Dermis blood vessel endothelial cell (primary cell): ENCODE measurements around the gene SPIRE1. TPM values are rescaled to one million over a fixed set of nuclear protein-coding genes. Genes with fewer than 3 reads are reported as not detected.
A peak's percentile ranks its signal among the peaks of the same experiment; 100 is the strongest.
"Not testable (repeated sequence)": the region's sequence is repeated elsewhere in the genome, so short reads cannot be mapped to it uniquely, and the experiment has no call there.

ENCODE experiments used
- DNase-seq: peaks from one replicate; pipeline ENCODE4 v3.0.0; 2010
- total RNA-seq: library from RNA; depleted of rRNA; stranded (reverse); fragments of >200 nt; gene quantifications from 2 replicates; pipeline ENCODE4 v1.2.3, GENCODE V29; 2014

Gene SPIRE1
- total RNA-seq, 1 donor from 2014 or later: 25.5 TPM

DNA sequence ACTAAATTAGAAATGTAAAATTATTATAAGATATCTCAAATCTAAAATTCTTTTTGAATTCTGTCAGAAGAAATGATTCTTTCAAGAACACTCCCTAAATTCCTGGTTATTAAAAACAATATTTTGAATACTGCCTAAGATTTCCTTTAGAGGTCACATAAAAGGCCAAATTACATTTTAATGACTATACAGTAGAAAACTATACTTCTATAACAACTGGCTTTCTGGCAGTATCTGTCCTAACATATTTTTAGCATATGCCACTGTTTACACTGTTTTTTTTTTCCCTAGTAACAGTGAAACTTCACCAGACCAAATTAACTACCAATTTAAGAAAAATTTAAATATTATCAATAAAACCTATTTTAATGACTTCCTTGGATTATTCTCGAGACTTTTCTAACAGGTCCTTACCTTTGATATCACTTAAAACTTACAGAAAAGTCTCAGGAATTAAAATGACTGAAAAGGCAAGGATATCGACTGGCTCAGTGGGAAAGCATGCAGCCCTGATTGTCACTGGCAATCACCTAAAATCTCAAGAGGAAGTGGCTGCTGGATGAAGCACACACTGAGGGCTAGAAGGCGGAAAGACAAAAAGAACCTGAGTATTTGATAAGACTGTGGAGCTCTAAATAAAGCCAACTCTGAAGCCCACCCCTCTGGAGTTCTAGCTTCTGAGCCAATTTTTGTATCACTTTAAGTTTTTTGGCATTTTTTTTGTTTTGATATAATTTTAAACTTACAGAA, 59.6 kb downstream of the SPIRE1 start:
- DNase-seq: peak; percentile 75

DNA sequence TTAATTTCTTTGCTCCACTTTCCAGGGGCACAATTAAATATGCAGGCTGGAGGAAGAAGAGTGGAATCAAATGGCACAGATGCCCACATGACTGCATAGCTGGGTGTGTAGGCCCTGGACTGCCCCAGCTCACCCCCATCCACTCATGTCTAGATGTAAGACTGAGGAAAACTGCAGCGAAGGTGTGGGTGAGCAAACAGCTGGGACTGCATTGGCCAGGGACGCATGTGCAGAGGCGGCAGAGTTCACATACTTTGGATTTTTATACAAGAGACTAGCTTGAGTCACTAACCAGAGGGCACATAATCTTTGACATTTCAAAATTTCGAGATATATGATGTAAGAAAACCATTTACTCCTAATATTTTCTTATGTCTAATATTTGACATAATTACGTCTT, 60.1 kb downstream of the SPIRE1 start:
- DNase-seq: peak; percentile 71

DNA sequence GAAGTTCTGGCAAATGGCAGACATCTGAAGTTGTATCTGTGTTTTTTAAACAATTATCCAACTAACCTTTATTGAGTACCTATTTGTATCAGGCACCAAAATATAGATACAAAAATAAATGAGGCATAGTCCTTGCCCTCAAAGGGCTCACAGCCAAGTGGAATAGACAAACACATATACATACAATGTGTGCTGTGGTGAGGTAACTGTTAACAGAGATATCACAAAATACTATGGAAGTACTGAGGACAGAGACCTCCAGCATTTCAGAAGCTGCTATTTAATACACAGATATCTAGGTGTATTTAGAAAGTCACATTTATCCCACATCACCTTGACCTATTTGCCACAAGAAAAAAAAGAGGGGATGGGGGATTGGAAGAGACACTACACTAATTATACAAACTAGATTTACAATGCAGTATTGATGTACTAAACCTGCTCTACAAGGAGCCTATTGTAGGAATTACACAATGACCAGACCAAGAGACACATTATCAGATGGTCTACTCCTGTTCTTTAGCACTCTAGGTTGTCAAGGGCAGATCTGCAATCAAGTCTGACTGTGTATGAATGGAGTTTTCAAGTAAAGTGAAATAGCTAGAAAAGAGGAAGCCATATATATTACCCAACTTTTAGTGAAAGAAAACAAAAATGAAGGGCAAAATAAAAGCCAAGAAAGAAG, 62.2 kb downstream of the SPIRE1 start:
- DNase-seq: no peak

DNA sequence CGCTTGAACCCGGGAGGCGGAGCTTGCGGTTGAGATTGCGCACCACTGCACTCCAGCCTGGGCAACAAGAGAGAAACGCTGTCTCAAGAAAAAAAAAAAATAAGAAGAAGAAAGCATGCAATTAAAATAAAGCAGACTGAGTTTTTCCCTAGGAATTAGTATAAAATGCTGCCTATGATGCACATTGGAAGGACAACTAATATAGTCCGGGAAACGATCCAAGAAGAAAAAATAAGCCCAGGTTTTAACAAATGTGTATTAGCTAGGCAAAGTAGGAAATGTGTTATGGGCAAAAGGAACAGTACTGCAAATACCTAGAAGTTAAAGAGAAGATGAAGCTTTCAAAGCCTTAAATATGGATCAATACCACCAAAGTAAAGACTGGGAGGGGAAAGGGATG, 64.0 kb downstream of the SPIRE1 start:
- no peak for DNase-seq

DNA sequence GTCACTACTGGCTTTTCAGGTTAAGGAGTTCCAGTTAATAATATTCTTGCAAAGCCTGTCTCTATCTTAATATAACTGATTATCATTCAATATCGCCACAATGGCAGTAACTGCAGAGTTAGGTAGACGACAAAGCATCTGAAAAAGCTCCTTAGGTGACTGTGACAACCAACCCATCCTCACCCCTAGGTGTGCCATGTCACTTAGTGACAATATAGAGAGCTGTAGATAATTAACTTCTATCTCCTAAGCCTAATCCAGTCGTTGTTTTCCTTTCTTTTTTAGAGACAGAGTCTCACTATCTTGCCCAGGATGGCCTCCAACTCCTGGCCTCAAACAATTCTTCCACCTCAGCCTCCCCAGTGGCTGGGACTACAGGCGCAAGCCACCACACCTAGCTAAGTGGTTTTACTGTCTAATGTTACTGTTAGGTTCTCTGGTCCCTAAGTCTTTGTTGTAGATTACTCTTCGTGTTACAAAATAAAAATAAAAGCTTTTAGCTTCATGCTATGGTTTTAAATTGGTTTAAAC, 65.2 kb downstream of the SPIRE1 start:
- no peak for DNase-seq

DNA sequence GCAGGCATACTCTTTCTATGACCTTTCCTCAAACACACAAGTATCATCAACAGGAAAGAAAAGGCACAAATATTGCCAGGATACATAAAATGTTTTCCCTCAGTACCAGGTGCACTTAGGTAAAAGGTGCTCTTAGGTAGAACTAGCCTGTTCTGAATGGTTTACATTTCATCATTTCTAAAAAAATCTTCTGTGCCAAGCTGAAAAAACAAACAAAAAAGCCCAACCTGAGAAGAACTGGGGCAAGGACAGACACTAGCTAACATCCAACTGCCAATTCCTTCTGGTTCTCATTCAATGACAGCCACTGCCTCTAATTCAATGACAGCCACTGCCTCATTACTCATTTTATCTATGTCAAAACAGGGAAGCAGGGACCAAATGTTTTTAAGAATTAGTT, 68.5 kb downstream of the SPIRE1 start:
- no peak for DNase-seq

DNA sequence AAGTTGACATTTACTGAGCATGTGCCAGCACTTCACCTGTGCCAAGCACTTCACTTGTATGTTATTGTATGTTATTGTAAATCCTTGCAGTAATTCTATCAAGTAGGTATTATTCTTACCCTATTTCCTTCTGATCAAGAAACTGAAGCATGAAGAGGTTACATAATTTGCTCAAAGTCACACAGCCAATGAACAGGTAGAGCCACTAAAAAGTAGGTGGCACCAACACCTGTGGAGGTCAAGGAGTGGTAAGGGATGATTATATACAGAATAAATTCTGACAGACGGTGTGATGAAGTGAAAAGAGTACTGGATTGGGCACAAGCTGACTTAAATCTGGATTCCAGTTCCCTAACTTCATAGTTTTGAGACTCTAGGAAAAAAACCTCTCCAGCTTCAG, 71.0 kb downstream of the SPIRE1 start:
- no peak for DNase-seq

DNA sequence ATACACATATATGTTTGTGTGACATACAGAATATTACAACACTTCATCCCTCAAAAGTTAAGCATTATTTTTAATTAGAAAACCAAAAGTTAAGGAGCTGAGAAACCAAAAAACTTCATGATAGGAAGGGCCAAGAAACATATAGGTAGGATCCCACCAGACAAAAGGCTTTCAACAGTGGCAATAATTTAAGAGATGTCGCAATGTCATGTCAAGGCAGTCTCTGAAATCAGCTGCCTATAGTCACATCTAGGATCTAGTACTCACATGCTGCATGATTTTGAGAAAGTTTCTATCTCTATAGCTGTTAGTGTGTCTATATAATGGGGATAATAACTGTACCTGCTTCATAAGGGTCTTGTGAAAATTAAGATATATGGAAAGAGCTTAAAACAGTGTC, 72.7 kb downstream of the SPIRE1 start:
- no peak for DNase-seq

DNA sequence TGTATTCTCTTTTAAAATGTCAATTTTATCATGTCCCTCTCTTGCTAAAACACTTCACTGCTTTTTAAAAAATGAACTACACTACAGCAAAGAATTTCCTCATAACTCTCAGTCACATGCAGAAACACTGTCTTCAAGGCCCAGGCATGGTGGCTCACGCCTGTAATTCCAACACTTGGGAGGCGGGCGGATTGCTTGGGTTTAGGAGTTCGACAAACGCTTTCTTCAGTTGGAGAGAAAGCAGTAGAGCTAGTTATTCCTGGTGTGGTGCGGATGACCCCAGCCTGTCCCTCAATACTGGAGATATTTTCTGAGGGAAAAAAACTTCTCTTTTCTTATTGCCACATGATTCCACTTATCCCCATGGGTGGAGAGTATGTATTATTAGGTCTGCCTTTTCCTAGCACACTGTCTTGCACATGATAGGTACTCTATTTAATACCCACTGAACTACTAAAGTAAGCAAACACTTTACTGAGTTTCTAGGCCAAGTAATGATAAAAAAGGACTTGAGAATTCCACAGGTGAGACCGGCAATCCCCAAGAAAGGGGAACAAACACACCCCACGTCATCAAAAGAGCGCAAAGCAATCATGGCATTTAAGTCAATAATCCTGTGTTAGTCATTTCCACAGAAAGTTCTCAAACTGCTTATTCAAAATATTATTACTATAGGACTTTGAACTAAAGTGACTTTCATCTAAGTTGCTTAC, 77.1 kb downstream of the SPIRE1 start:
- DNase-seq: peak; percentile 27

DNA sequence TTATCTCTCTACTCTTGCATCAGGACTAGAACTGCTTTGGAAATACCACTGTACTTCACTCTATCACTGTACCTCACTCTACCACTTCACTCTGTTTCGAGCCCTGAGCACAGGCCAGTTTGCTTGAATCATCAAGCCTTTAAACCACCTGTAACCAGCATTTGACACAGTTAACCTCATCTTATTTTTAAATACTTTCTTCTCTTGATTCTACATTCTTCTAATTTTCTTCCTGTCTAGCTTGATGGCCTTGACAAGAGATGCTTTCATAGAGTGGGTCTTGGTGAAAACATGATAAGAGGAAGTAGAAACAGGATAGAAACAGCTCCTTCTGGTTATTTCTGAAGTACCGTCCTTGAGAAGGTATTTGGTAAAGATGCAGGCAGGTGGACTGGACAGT, 78.1 kb downstream of the SPIRE1 start:
- no peak for DNase-seq

DNA sequence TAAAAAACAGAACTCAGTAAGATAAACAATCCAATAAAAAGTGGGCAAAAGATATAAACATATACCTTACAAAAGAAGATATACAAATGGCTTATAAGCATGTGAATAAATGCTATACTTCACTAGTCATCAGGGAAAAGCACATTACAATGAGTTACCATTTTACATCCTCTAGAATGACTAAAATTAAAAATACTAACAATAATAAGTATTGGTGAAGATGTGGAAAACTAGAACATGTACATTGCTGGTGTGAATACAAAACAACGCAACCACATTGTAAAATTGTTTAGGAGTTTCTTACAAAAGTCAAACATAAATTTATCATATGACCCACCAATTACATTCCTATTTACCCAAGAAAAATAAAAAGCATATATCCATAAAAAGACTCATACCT, 80.1 kb downstream of the SPIRE1 start:
- DNase-seq: no peak

DNA sequence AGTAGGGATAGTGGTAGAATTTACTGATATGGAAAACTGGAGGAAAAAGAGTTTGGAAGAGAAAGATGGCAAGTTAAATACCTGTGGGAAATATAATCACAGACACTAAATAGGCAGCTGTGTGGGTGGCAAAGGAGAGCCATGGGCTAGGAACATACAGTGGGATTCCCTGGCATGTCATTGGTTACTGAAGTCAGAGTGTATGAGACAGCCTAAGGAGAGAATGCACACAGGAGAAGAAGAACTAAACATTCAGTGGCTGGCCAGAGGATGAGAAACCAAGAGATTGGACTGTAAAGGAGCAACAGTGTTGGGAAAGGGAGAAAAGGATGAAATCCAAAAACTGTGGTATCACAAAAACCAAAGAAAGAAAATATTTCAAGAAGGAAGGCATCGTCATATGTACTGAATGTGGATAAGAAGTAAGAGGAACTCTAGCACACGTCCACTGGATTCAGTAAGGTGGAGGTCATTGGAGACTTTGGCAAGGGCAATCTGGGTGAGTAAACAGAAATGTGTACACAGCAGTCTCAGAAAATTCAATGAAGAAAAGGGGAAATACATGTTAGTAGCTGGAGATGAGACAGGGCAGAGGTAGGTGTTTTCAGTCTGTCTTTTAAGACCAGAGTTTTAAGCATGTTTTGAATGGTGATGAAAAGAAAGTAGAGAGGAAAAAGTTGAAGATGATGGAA, 83.3 kb downstream of the SPIRE1 start:
- no peak for DNase-seq

DNA sequence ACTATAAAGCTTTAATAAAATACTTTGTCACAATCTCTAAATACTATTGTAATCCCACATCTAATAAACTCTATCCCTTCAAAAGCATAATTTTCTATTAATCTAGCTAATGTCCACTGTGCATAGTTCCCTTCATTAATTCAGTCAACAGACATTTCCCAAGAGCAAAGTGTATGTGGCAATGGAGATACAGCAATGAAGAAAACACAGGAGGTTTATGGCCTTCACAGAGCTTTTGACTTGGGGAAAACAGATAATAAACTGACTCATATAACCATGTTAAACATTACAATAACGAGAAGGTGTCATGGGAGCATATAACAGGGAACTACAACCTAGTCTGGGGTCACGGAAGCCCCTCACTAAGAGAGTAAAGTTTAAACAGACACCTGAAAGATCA, 86.3 kb downstream of the SPIRE1 start:
- no peak for DNase-seq

DNA sequence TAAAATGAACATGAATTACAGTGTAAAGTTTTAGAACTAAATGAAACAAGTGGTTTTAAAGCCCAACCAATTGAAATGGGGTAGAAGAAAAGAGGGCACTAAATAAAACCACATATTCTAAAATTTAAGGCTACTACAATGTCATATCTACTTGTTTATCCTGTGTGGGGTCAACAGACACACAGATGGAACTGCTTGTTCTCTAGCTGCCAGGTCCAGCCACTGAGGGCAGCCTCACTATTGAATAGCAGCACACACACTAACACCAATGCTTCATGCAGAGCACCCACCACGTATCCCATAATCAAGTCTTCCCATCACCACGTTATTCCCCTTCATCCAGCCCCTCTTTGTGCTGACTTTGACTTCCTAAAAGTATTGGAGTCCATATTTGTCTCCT, 88.1 kb downstream of the SPIRE1 start:
- DNase-seq: no peak

DNA sequence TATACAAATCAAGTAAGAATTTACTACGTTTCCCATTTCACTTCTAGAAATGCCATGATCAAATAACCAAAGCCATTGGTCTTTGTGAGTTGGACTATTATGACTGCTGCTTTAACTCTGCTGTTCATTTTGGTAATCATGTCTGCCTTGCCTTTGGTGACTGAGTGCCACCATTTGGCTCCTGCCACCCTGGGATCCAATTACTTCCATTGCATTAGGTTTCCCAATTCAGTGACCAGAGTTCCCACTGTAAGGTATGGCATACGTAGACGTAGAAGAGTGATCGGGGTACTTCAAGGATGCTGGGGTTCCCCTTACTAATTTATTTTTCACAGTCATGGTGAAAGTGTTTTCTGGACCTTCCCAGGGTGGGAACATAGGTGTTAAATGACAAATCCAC, 90.1 kb downstream of the SPIRE1 start:
- no peak for DNase-seq

DNA sequence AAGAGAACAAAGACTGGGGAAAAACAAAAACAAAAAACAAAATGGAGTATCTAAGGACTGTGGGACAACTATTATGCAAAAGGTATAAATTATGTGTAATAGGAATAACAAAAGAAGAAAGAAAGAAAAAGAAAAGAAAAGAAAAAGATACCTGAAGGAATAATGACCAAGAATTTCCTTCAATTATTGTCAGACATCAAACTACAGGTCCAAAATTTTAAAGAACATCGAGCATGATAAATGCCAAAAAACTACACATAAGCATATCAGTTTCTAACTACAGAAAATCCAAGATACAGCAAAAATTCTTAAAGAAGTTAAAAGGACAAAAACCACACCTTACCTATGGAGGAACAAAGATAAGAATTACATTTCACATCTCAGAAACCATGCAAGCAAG, 93.0 kb downstream of the SPIRE1 start:
- no peak for DNase-seq

DNA sequence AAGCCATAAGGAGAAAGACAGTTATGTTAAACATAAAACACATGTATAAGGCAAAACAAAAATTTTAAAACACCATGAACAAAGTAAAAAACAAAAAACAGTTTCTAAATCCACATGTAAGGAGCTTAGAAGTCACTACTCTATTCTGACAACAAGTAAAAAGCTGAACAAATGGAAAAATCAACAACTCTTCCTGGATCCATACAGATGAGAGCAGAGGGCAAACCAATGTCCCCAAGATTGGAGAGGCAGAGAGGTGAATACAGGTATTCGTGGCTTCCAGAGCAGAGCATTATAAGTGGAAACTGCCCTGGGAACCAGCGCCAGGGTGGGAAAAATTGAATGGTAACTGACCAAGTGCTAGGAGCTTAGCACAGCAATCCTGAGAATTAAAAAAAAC, 93.5 kb downstream of the SPIRE1 start:
- no peak for DNase-seq

DNA sequence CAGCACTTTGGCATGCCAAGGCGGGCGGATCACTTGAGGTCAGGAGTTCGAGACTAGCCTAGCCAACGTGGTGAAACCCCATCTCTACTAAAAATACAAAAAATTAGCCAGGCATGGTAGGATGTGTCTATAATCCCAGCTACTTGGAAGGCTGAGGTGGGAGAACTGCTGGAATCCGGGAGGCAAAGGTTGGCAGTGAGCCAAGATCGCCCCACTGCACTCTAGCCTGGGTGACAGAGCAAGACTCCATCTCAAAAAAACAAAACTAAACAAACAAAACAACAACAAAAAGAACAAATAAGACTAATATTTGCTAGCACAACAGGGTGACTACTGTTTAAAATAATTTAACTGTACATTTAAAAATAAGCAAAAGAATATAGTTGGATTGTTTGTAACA, 97.3 kb downstream of the SPIRE1 start:
- not testable (repeated sequence) for DNase-seq

DNA sequence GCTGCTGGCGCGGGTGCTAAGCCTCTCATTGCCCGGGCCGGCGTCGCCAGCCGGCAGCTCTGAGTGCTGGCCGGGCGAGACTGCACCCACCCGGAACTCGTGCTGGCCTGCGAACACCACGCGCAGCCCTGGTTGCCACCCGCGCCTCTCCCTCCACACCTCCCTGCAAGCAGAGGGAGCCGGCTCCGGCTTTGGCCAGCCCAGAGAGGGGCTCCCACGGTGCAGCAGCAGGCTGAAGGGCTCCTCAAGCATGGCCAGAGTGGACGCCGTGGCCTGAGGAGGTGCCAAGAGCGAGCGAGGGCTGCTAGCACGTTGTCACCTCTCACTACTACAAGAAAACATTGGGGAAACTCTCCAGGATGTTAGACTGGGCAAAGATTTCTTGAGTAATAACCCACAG, 98.6 kb downstream of the SPIRE1 start:
- DNase-seq: no peak

DNA sequence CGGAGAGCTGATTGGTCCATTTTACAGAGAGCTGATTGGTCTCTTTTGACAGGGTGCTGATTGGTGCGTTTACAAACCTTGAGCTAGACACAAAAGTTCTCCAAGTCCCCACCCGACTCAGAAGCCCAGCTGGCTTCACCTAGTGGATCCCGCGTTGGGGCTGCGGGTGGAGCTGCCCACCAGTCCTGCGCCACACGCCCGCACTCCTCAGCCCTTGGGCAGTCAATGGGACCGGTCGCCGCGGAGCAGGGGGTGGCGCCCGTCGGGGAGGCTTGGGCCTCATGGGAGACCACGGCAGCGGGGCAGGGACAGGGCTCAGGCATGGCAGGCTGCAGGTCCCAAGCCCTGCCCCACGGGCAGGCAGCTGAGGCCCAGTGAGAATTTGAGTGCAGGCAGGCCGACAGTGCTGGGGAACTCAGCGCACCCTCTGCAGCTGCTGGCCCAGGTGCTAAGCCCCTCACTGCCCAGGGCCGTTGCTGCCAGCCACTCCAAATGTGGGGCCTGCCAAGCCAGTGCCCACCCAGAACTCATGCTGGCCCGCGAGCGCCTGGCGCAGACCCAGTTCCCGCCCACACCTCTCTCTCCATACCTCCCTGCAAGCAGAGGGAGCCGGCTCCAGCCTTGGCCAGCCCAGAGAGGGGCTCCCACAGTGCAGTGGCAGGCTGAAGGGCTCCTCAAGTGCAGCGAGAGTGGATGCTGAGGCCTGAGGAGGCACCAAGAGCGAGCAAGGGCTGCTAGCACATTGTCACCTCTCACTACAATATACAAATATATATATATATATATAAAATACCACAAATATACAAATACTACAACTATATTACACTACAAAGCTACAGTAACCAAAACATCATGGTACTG, 100.7 kb downstream of the SPIRE1 start:
- DNase-seq: no peak

DNA sequence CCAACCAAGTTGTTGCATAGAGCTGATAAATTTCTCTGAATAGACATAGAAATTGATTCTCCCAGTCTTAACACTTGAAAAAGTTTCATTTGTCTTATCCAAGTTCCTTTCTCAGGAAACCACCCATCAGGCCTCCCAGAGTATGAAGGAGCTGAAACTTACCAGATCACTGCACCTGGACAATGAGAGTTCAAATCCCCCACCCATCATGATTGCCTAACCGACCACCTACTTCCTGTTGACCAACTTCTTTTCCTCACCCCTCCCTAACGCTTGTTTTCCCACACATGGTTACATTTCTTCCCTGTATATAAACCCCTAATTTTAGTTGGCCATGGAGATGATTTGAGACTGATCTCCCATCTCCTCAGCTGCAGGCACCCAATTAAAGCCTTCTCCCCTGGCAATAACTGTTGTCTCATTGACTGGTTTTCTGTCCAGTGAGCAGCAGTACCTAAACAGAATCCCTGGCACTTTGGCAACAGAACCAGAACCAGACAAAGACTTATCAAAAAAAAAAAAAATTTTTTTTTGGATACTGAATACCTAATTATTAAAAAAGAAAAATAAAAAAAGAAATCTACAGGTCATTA, 103.0 kb downstream of the SPIRE1 start:
- DNase-seq: no peak

DNA sequence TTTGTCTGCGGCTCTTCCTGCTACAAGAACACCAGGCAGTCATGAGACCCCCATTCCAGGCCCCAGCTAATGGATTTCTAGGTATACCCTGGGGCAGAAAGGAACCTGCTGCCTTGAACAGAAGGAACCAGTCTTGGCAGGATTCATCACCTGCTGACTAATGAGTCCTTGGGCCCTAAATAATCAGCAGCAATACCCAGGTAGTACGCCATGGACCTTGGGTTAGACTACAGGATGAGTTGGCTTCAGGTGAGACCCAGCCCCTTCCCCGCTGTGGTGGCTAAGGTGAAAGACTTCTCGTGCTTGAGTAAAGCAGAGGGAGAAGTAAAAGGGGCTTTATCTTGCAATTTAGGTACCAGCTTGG, 105.0 kb downstream of the SPIRE1 start:
- no peak for DNase-seq
